ENCODE measurements around the gene GAS2L1. TPM values are rescaled to one million over a fixed set of nuclear protein-coding genes. Genes with fewer than 3 reads are reported as not detected.

GAS2L1 gene
- total and polyA plus RNA-seq, 4 donors = 3.8 to 40.1 (median 16.3) TPM

GRCh38 chr22:29326481-29326880, 20.0 kb downstream of the GAS2L1 start:
- H3K4me3 ChIP-seq = no peak overlapping the region
- H3K9me3 ChIP-seq (ENCODE audit: control insufficient read depth in 4 of 4, insufficient read depth in 3 of 4, low read length in 3 of 4) = no peaks in the 10 kb centered on the region
- no peak overlapping the region for H3K9ac ChIP-seq (ENCODE audit: insufficient read depth in 1 of 2, low read length in 2 of 2)
- no peak overlapping the region for H3K27ac ChIP-seq (ENCODE audit: low read depth in 1 of 2, low read length in 1 of 2)
- no peak for TF ChIP-seq CTCF (IDR thresholded peaks at IDR 0.05; ENCODE audit: control extremely low read depth, extremely low read depth)
- peaks cover 0 to 50% (median 6%) of the 10 kb centered on the region in 4 donors for H3K36me3 ChIP-seq (ENCODE audit: control insufficient read depth in 4 of 4, insufficient read depth in 4 of 4, low read length in 4 of 4)
- WGBS, 2 donors = 93 to 95% methylated on average over 10 of the region's 10 CpGs
- H3K4me1 ChIP-seq (ENCODE audit: control insufficient read depth in 5 of 5, insufficient read depth in 5 of 5, low read length in 5 of 5) = peaks cover 0 to 11% (median 3%) of the 10 kb centered on the region in 5 donors
- H3K27me3 ChIP-seq (ENCODE audit: control insufficient read depth in 3 of 3, insufficient read depth in 3 of 3, low read length in 2 of 3) = no peaks in the 10 kb centered on the region
- no peak for ATAC-seq (ENCODE audit: insufficient read depth, low FRiP score)
- DNase-seq = no peak

- no peak overlapping the region for H3K4me3 ChIP-seq
- H3K27ac ChIP-seq (ENCODE audit: low read depth in 1 of 2, low read length in 1 of 2) = no peak overlapping the region
- DNase-seq = no peak
- H3K9me3 ChIP-seq (ENCODE audit: control insufficient read depth in 4 of 4, insufficient read depth in 3 of 4, low read length in 3 of 4) = no peaks in the 10 kb centered on the region
- no peak for TF ChIP-seq CTCF (IDR thresholded peaks at IDR 0.05; ENCODE audit: control extremely low read depth, extremely low read depth)
- ATAC-seq (ENCODE audit: insufficient read depth, low FRiP score) = no peak
- H3K36me3 ChIP-seq (ENCODE audit: control insufficient read depth in 4 of 4, insufficient read depth in 4 of 4, low read length in 4 of 4) = peaks cover 0 to 57% (median 6%) of the 10 kb centered on the region in 4 donors
- 91% methylated on average over 15 of the region's 15 CpGs for WGBS, 2 donors
- no peaks in the 10 kb centered on the region for H3K27me3 ChIP-seq (ENCODE audit: control insufficient read depth in 3 of 3, insufficient read depth in 3 of 3, low read length in 2 of 3)
- no peak overlapping the region for H3K9ac ChIP-seq (ENCODE audit: insufficient read depth in 1 of 2, low read length in 2 of 2)
- H3K4me1 ChIP-seq (ENCODE audit: control insufficient read depth in 5 of 5, insufficient read depth in 5 of 5, low read length in 5 of 5) = peaks cover 0 to 12% (median 3%) of the 10 kb centered on the region in 5 donors
Observed at GRCh38 chr22:29327089-29327764, 20.8 kb downstream of the GAS2L1 start.

- DNase-seq (no peak), ATAC-seq (ENCODE audit: insufficient read depth, low FRiP score) (no peak)
- Histone ChIP-seq H3K27me3 (ENCODE audit: control insufficient read depth in 3 of 3, insufficient read depth in 3 of 3, low read length in 2 of 3) (no peaks in the 10 kb centered on the region), H3K4me1 (ENCODE audit: control insufficient read depth in 5 of 5, insufficient read depth in 5 of 5, low read length in 5 of 5) (peaks cover 0 to 12% (median 3%) of the 10 kb centered on the region in 5 donors), H3K36me3 (ENCODE audit: control insufficient read depth in 4 of 4, insufficient read depth in 4 of 4, low read length in 4 of 4) (peaks cover 0 to 65% (median 9%) of the 10 kb centered on the region in 4 donors), H3K27ac (ENCODE audit: low read depth in 1 of 2, low read length in 1 of 2) (no peak overlapping the region), H3K9ac (ENCODE audit: insufficient read depth in 1 of 2, low read length in 2 of 2) (no peak overlapping the region), H3K4me3 (no peak overlapping the region), H3K9me3 (ENCODE audit: control insufficient read depth in 4 of 4, insufficient read depth in 3 of 4, low read length in 3 of 4) (no peaks in the 10 kb centered on the region)
- WGBS, 2 donors = 94 to 95% methylated on average over 5 of the region's 5 CpGs
- TF ChIP-seq CTCF (IDR thresholded peaks at IDR 0.05; ENCODE audit: control extremely low read depth, extremely low read depth) = no peak
Observed at GRCh38 chr22:29328055-29328454, 21.6 kb downstream of the GAS2L1 start.
